ENCODE measurements around the gene APEX1. TPM values are rescaled to one million over a fixed set of nuclear protein-coding genes. Genes with fewer than 3 reads are reported as not detected.

The APEX1 gene
- total RNA-seq, 1 experiment from 2014 or later = 176 TPM

- ChIA-PET CTCF (no interaction called here), POLR2A (interaction anchor here (1.1 kb wide), 1 partner anchor 8 kb away, joined by 3 read pairs; no protein-coding TSS in a partner anchor)
- peaks cover 58% of the 10 kb centered on the region for H3K36me3 Mint-ChIP-seq (ENCODE audit: insufficient read depth, unreplicated experiment)
Observed at GRCh38 chr14:20477211-20477876, 22.3 kb downstream of the APEX1 start.

GRCh38 chr14:20478894-20479293 is 23.9 kb downstream of the APEX1 start:
- DNase-seq = no peak
- Histone ChIP-seq H3K4me3 (ENCODE audit: low read depth, low read length) (no peak overlapping the region), H3K27me3 (replicated peaks; ENCODE audit: control insufficient read depth, insufficient read depth, low read length) (no peaks in the 10 kb centered on the region), H3K4me1 (no peaks in the 10 kb centered on the region), H3K36me3 (ENCODE audit: control insufficient read depth, insufficient read depth, low read length) (no peaks in the 10 kb centered on the region; the same call in 1 of the 2 replicates), H3K9me3 (no peaks in the 10 kb centered on the region)
- peaks cover 45% of the 10 kb centered on the region for H3K36me3 Mint-ChIP-seq (ENCODE audit: insufficient read depth, unreplicated experiment)
- CTCF ChIA-PET = no interaction called here
- H3K4me1 Mint-ChIP-seq (ENCODE audit: low read depth, unreplicated experiment) = peaks cover 7% of the 10 kb centered on the region
- intact Hi-C loops (cut with micrococcal nuclease; ENCODE audit: unreplicated experiment) = no loop called here
- H3K4me3 Mint-ChIP-seq (ENCODE audit: unreplicated experiment) = no peak overlapping the region
- no peaks in the 10 kb centered on the region for H3K9me3 Mint-ChIP-seq (ENCODE audit: unreplicated experiment)
- no peaks in the 10 kb centered on the region for H3K27me3 Mint-ChIP-seq (ENCODE audit: insufficient read depth, unreplicated experiment)
- BruUV-seq (replicated peaks) = no TSS peak
- no peak for TF ChIP-seq CTCF (IDR thresholded peaks at IDR 0.05; ENCODE audit: insufficient read depth in 1 of 2, low read depth in 1 of 2, low read length in 1 of 2, severe bottlenecking in 1 of 2, unreplicated experiment in 1 of 2)
- POLR2A ChIA-PET = no interaction called here
- no peak overlapping the region for H3K27ac Mint-ChIP-seq (ENCODE audit: unreplicated experiment)

More at GRCh38 chr14:20477211-20477876, 22.3 kb downstream of the APEX1 start:
- Mint-ChIP-seq H3K4me3 (ENCODE audit: unreplicated experiment) (no peak overlapping the region), H3K27me3 (ENCODE audit: insufficient read depth, unreplicated experiment) (no peaks in the 10 kb centered on the region), H3K9me3 (ENCODE audit: unreplicated experiment) (no peaks in the 10 kb centered on the region), H3K27ac (ENCODE audit: unreplicated experiment) (no peak overlapping the region), H3K4me1 (ENCODE audit: low read depth, unreplicated experiment) (peaks cover 14% of the 10 kb centered on the region)
- DNase-seq = no peak
- Histone ChIP-seq H3K4me1 (no peaks in the 10 kb centered on the region; the same call in 1 of the 2 replicates), H3K27me3 (replicated peaks; ENCODE audit: control insufficient read depth, insufficient read depth, low read length) (no peaks in the 10 kb centered on the region), H3K9me3 (no peaks in the 10 kb centered on the region), H3K36me3 (ENCODE audit: control insufficient read depth, insufficient read depth, low read length) (no peaks in the 10 kb centered on the region; the same call in 1 of the 2 replicates), H3K4me3 (ENCODE audit: low read depth, low read length) (no peak overlapping the region)
- no TSS peak for BruUV-seq (replicated peaks)
- no peak for TF ChIP-seq CTCF (IDR thresholded peaks at IDR 0.05; ENCODE audit: insufficient read depth in 1 of 2, low read depth in 1 of 2, low read length in 1 of 2, severe bottlenecking in 1 of 2, unreplicated experiment in 1 of 2)
- intact Hi-C loops (cut with micrococcal nuclease; ENCODE audit: unreplicated experiment) = no loop called here

GRCh38 chr14:20482382-20482781 is 27.4 kb downstream of the APEX1 start:
- Mint-ChIP-seq H3K27ac (ENCODE audit: unreplicated experiment) (no peak overlapping the region), H3K36me3 (ENCODE audit: insufficient read depth, unreplicated experiment) (peaks cover 10% of the 10 kb centered on the region), H3K4me3 (ENCODE audit: unreplicated experiment) (no peak overlapping the region), H3K9me3 (ENCODE audit: unreplicated experiment) (no peaks in the 10 kb centered on the region), H3K27me3 (ENCODE audit: insufficient read depth, unreplicated experiment) (no peaks in the 10 kb centered on the region), H3K4me1 (ENCODE audit: low read depth, unreplicated experiment) (peaks cover 17% of the 10 kb centered on the region)
- no TSS peak for BruUV-seq (replicated peaks)
- no peaks in the 10 kb centered on the region for H3K36me3 ChIP-seq (ENCODE audit: control insufficient read depth, insufficient read depth, low read length)
- no peaks in the 10 kb centered on the region for H3K27me3 ChIP-seq (replicated peaks; ENCODE audit: control insufficient read depth, insufficient read depth, low read length)
- ChIA-PET POLR2A (interaction anchor here (0.6 kb wide), 1 partner anchor 34 kb away, joined by 3 read pairs; no protein-coding TSS in a partner anchor), CTCF (no interaction called here)
- peaks cover 11% of the 10 kb centered on the region; the same call in 1 of the 2 replicates for H3K4me1 ChIP-seq
- no peak for DNase-seq
- intact Hi-C loops (cut with micrococcal nuclease; ENCODE audit: unreplicated experiment) = no loop called here
- no peak for TF ChIP-seq CTCF (IDR thresholded peaks at IDR 0.05; ENCODE audit: insufficient read depth in 1 of 2, low read depth in 1 of 2, low read length in 1 of 2, severe bottlenecking in 1 of 2, unreplicated experiment in 1 of 2)
- H3K9me3 ChIP-seq = no peaks in the 10 kb centered on the region
- H3K4me3 ChIP-seq (ENCODE audit: low read depth, low read length) = no peak overlapping the region

Data from Caco-2 (cell line).